DMS 273 treated with DMSO at 0.1 percent for 48 hours (cell line): ENCODE measurements around the gene GPATCH1.
A peak's percentile ranks its signal among the peaks of the same experiment; 100 is the strongest.

ENCODE experiments used
- DNase-seq: peaks from one replicate; lab custom pipeline; 2025; lab: John Stamatoyannopoulos, UW

The GPATCH1 gene

GRCh38 chr19:33063356-33063752 is 17.6 kb upstream of the GPATCH1 start:
- DNase-seq, result no peak

- DNase-seq, result no peak
Measured at GRCh38 chr19:33063753-33064457, 17.1 kb upstream of the GPATCH1 start.

- no peak for DNase-seq
Measured at GRCh38 chr19:33064458-33064791, 16.6 kb upstream of the GPATCH1 start.

- peak; percentile 26 for DNase-seq
Measured at GRCh38 chr19:33064792-33065550, 16.0 kb upstream of the GPATCH1 start, which contains the start of gene RHPN2. RHPN2 (minus strand) TSS chr19:33064888; CDS start chr19:33064852, 36 bp downstream.

- DNase-seq, result no peak
Measured at GRCh38 chr19:33066543-33066942, 14.4 kb upstream of the GPATCH1 start.

GRCh38 chr19:33067121-33067520 is 13.9 kb upstream of the GPATCH1 start:
- DNase-seq, result no peak

- DNase-seq, result no peak
Measured at GRCh38 chr19:33071887-33072286, 9.1 kb upstream of the GPATCH1 start.

GRCh38 chr19:33075519-33075918 is 5.5 kb upstream of the GPATCH1 start:
- no peak for DNase-seq

- DNase-seq, result peak; percentile 53
Measured at GRCh38 chr19:33085570-33086128, 4.7 kb downstream of the GPATCH1 start.

GRCh38 chr19:33086955-33087354 is 6.0 kb downstream of the GPATCH1 start:
- no peak for DNase-seq

GRCh38 chr19:33089010-33089409 is 8.0 kb downstream of the GPATCH1 start:
- no peak for DNase-seq

- DNase-seq, result no peak
Measured at GRCh38 chr19:33090179-33090578, 9.2 kb downstream of the GPATCH1 start.

- no peak for DNase-seq
Measured at GRCh38 chr19:33093420-33094210, 12.6 kb downstream of the GPATCH1 start.

GRCh38 chr19:33094436-33095067 is 13.6 kb downstream of the GPATCH1 start:
- no peak for DNase-seq

GRCh38 chr19:33096005-33096404 is 15.0 kb downstream of the GPATCH1 start:
- no peak for DNase-seq

- no peak for DNase-seq
Measured at GRCh38 chr19:33098055-33098534, 17.1 kb downstream of the GPATCH1 start.

GRCh38 chr19:33100894-33101644 is 20.1 kb downstream of the GPATCH1 start:
- DNase-seq, result no peak

- no peak for DNase-seq
Measured at GRCh38 chr19:33102893-33103292, 21.9 kb downstream of the GPATCH1 start.

GRCh38 chr19:33108161-33108560 is 27.2 kb downstream of the GPATCH1 start:
- no peak for DNase-seq

GRCh38 chr19:33110137-33110910 is 29.3 kb downstream of the GPATCH1 start:
- DNase-seq, result no peak
